OCI-LY3 (cell line): ENCODE measurements around the gene ITPKC.

Experiments used
- H2AFZ ChIP-seq: fragments of 200-600, 300-600 bp; shearing (Covaris generic); 2 replicates; pipeline ENCODE4 v1.6.0; 2014; ENCODE audit warnings: antibody characterized with exemption, low read depth, low read length
- H3K27ac ChIP-seq: fragments of 200-600, 300-600 bp; sonication (generic); 2 replicates; pipeline ENCODE4 v1.5.1; 2014; ENCODE audit warnings: mild to moderate bottlenecking, low read length, moderate library complexity, mixed read lengths
- H3K27me3 ChIP-seq: fragments of 200-600, 300-600 bp; sonication (generic); 2 replicates; pipeline ENCODE4 v1.6.1; 2014; ENCODE audit warnings: low read depth, low read length, mixed read lengths
- H3K36me3 ChIP-seq: fragments of 200-600, 300-600 bp; sonication (generic); replicated peaks from 2 replicates; pipeline ENCODE3; 2014; ENCODE audit warnings: low read depth, low read length, mixed read lengths
- H3K4me1 ChIP-seq: fragments of 300-600, 200-600 bp; sonication (generic); 2 replicates; pipeline ENCODE4 v1.6.1; 2014; ENCODE audit warnings: low read length, mixed read lengths
- H3K4me2 ChIP-seq: fragments of 200-600, 300-600 bp; sonication (generic); 2 replicates; pipeline ENCODE4 v1.6.1; 2014; ENCODE audit warnings: low read length, mixed read lengths
- H3K4me3 ChIP-seq: fragments of 300-600, 200-600 bp; sonication (generic); 2 replicates; pipeline ENCODE4 v1.5.1; 2014; ENCODE audit warnings: antibody characterized with exemption, mild to moderate bottlenecking, low read length, moderate library complexity
- H3K79me2 ChIP-seq: fragments of 300-600, 200-600 bp; shearing (Covaris generic); 2 replicates; pipeline ENCODE4 v1.6.1; 2014; ENCODE audit warnings: mild to moderate bottlenecking, low read length, mixed read lengths
- H3K9ac ChIP-seq: fragments of 300-600, 200-600 bp; shearing (Covaris generic); 2 replicates; pipeline ENCODE4 v1.6.0; 2014; ENCODE audit warnings: mild to moderate bottlenecking, low read length, moderate library complexity
- H3K9me3 ChIP-seq: fragments of 200-600, 300-600 bp; shearing (Covaris generic); 2 replicates; pipeline ENCODE4 v1.6.1; 2014; ENCODE audit warnings: low read length, mixed read lengths; ENCODE audit not compliant: insufficient read depth
- H4K20me1 ChIP-seq: fragments of 200-600, 300-600 bp; sonication (generic); 2 replicates; pipeline ENCODE4 v1.6.1; 2016; ENCODE audit warnings: low read length, mixed read lengths; ENCODE audit not compliant: insufficient read depth
- EZH2phosphoT487 ChIP-seq: fragments of 200-600 bp; shearing (Covaris generic); IDR thresholded peaks from 2 replicates; pipeline ENCODE4 v1.6.1; 2018; ENCODE audit warnings: antibody characterized with exemption, mixed run types, low read depth
- TF ChIP-seq, protein P1 (sequence below): fragments of 200-600, 300-600 bp; sonication (generic); IDR thresholded peaks from 2 replicates; pipeline ENCODE4 v1.5.1; 2014; ENCODE audit warnings: antibody characterized with exemption, low read length, low read depth

ITPKC gene

DNA sequence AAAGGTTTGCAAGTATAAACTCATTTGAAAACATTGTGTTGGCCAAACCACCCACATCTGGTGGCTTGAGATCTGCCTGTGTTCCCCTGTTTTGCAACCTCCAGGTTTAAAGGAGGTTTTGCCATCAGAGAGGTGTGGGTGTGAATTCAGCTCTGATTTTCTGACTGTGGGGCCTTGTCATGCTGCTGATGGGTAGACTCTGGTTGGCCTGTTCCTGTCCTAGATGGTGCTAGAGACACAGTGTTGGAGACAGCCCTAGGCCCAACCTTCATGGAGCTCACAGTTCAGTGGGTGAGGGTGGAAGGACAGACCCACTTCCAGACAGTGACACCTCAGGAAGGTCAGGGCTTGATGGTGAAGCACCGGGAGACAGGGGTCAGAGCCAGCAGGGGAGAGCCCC, 68.6 kb downstream of the ITPKC start:
- Histone ChIP-seq H4K20me1 (no peaks in the 10 kb centered on the region), H3K4me3 (no peak overlapping the region), H3K79me2 (no peaks in the 10 kb centered on the region), H3K4me1 (peaks cover 2% of the 10 kb centered on the region; the same call in 1 of the 2 replicates), H3K36me3 (peaks cover 3% of the 10 kb centered on the region), H3K27me3 (no peaks in the 10 kb centered on the region), H3K9ac (no peak overlapping the region), H2AFZ (no peak overlapping the region), H3K9me3 (no peaks in the 10 kb centered on the region), H3K27ac (no peak overlapping the region), H3K4me2 (no peak overlapping the region)
- TF ChIP-seq, protein P1, sequence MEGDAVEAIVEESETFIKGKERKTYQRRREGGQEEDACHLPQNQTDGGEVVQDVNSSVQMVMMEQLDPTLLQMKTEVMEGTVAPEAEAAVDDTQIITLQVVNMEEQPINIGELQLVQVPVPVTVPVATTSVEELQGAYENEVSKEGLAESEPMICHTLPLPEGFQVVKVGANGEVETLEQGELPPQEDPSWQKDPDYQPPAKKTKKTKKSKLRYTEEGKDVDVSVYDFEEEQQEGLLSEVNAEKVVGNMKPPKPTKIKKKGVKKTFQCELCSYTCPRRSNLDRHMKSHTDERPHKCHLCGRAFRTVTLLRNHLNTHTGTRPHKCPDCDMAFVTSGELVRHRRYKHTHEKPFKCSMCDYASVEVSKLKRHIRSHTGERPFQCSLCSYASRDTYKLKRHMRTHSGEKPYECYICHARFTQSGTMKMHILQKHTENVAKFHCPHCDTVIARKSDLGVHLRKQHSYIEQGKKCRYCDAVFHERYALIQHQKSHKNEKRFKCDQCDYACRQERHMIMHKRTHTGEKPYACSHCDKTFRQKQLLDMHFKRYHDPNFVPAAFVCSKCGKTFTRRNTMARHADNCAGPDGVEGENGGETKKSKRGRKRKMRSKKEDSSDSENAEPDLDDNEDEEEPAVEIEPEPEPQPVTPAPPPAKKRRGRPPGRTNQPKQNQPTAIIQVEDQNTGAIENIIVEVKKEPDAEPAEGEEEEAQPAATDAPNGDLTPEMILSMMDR, result 0 out of 2 replicates have a peak, but pooled peaks have one; percentile 3
- no peak for TF ChIP-seq EZH2phosphoT487

DNA sequence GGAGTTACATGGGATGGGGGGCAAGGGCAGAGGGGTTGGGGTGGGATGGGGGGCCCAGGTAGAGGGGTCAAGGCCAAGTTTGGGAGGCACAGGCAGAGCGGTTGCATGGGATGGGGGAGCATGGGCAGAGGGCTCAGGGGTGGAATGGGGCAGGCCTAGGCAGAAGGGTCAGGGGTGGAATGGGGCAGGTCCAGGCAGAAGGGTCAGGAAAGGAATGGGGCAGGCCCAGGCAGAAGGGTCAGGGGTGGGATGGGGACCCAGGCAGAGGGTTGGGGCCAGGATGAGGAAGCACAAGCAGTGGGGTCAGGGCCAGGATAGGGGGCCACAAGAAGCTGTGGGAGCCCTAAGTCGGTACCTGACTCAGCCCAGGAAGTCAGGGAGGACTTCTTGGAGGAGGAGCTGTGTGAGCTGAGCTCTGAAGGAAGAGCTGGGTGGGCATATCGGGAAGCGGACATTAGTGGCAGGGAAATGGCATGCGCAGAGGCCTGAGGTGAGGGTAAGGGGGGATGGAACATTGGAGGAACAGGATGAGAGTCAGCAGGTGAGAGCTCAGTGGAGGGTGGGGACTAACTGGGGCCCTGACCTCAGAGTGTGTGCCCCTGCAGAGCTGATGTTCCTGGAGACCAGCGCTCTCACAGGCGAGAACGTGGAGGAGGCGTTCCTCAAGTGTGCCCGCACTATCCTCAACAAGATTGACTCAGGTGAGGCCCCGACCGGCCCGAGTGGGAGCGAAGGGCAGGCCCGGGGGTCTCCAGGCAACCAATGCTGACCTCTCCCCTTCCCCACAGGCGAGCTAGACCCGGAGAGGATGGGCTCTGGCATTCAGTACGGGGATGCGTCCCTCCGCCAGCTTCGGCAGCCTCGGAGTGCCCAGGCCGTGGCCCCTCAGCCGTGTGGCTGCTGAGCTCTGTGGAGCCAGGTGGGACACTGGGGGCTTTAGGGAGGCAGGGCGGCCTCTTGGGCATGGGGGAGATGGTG, 69.4 kb downstream of the ITPKC start:
- Histone ChIP-seq H3K9me3 (no peaks in the 10 kb centered on the region), H3K36me3 (peaks cover 3% of the 10 kb centered on the region), H4K20me1 (no peaks in the 10 kb centered on the region), H3K79me2 (no peaks in the 10 kb centered on the region), H3K4me3 (no peak overlapping the region), H3K4me1 (peaks cover under 1% of the 10 kb centered on the region; the same call in 1 of the 2 replicates), H3K27ac (no peak overlapping the region), H3K4me2 (no peak overlapping the region), H2AFZ (no peak overlapping the region), H3K9ac (no peak overlapping the region), H3K27me3 (no peaks in the 10 kb centered on the region)
- TF ChIP-seq, protein P1, result no peak
- TF ChIP-seq EZH2phosphoT487, result no peak
